ENCODE results near the gene NUP210L. TPM values are rescaled to one million over a fixed set of nuclear protein-coding genes. Genes with fewer than 3 reads are reported as not detected.
A peak's percentile ranks its signal among the peaks of the same experiment; 100 is the strongest.

NUP210L gene
- total and polyA plus RNA-seq, 9 of the 15 experiments (the other 6 are each of a cell fraction or from before 2014, with no cell fraction given) = 0.01 to 0.04 TPM; not detected in 7

GRCh38 chr1:153946622-153947241, 208.1 kb downstream of the NUP210L start, which contains the start of gene DENND4B (continued):
- TF ChIP-seq CHD7 (IDR thresholded peaks at IDR 0.05; ENCODE audit: low read depth, low read length) (no peak), SUPT5H (IDR thresholded peaks at IDR 0.05) (0 out of 2 replicates have a peak, but pooled peaks have one; percentile 39), SP1 (CRISPR knock-in tag; IDR thresholded peaks at IDR 0.05) (no peak), NCOR1 (IDR thresholded peaks at IDR 0.05) (peak; percentile 75), RBM17 (IDR thresholded peaks at IDR 0.05; ENCODE audit: borderline replicate concordance, low read depth, low read length) (no peak), JUND (IDR thresholded peaks at IDR 0.05; ENCODE audit: borderline replicate concordance, low read depth, low read length) (0 out of 2 replicates have a peak, but pooled peaks have one; percentile 36), JUND (tag; IDR thresholded peaks at IDR 0.05; ENCODE audit: borderline replicate concordance, low read depth, low read length) (no peak; the same call in 2 of the 3 replicates), NR2F6 (CRISPR knock-in tag; IDR thresholded peaks at IDR 0.05) (no peak), RBFOX2 (IDR thresholded peaks at IDR 0.05; ENCODE audit: low read depth, low read length) (peak; percentile 64), NFE2L1 (tag; IDR thresholded peaks at IDR 0.05; ENCODE audit: borderline replicate concordance, low read depth) (no peak), RBM15 (IDR thresholded peaks at IDR 0.05; ENCODE audit: insufficient read depth, low read length) (no peak), ZNF277 (CRISPR knock-in tag; IDR thresholded peaks at IDR 0.05; ENCODE audit: borderline replicate concordance) (no peak), RFX5 (IDR thresholded peaks at IDR 0.05; ENCODE audit: low read depth, low read length) (no peak), ZNF57 (CRISPR knock-in tag; IDR thresholded peaks at IDR 0.05) (no peak), BRD4 (IDR thresholded peaks at IDR 0.05) (no peak), TAF9B (IDR thresholded peaks at IDR 0.05; ENCODE audit: partially characterized antibody) (no peak), ASH1L (IDR thresholded peaks at IDR 0.05; ENCODE audit: borderline replicate concordance, low read depth, partially characterized antibody) (no peak)

Data from K562 (cell line).